Loucy (cell line): ENCODE measurements around the gene WARS2.

Source experiments
- H2AFZ ChIP-seq: fragments of 200-600 bp; sonication (generic); 2 replicates; pipeline ENCODE4 v1.6.0; 2016; ENCODE audit warnings: antibody characterized with exemption, mild to moderate bottlenecking, low read length, moderate library complexity
- H3F3A ChIP-seq: fragments of 200-600 bp; 2 replicates; pipeline ENCODE4 v1.6.0; 2016; ENCODE audit warnings: antibody characterized with exemption, low read depth, mild to moderate bottlenecking
- H3K27me3 ChIP-seq: fragments of 200-600 bp; sonication (generic); 2 replicates; pipeline ENCODE4 v1.6.1; 2014; ENCODE audit warnings: low read length, mild to moderate bottlenecking; ENCODE audit not compliant: insufficient read depth, poor library complexity, severe bottlenecking
- H3K36me3 ChIP-seq: fragments of 200-600 bp; sonication (generic); 2 replicates; pipeline ENCODE4 v1.6.1; 2016; ENCODE audit warnings: low read length; ENCODE audit not compliant: insufficient read depth
- H3K4me1 ChIP-seq: fragments of 200-600 bp; sonication (generic); 2 replicates; pipeline ENCODE4 v1.5.1; 2014; ENCODE audit warnings: low read length, mild to moderate bottlenecking; ENCODE audit not compliant: insufficient read depth, poor library complexity, severe bottlenecking
- H3K4me2 ChIP-seq: fragments of 200-600 bp; sonication (generic); 2 replicates; pipeline ENCODE4 v1.6.0; 2014; ENCODE audit warnings: antibody characterized with exemption, low read length, low read depth, mild to moderate bottlenecking; ENCODE audit not compliant: poor library complexity, severe bottlenecking
- H3K4me3 ChIP-seq: fragments of 200-600 bp; sonication (generic); 2 replicates; pipeline ENCODE4 v1.5.1; 2014; ENCODE audit warnings: low read length, mild to moderate bottlenecking, mixed read lengths; ENCODE audit not compliant: poor library complexity, severe bottlenecking
- H3K79me2 ChIP-seq: fragments of 200-600 bp; sonication (generic); 2 replicates; pipeline ENCODE4 v1.6.1; 2014; ENCODE audit warnings: low read length; ENCODE audit not compliant: insufficient read depth
- H3K9ac ChIP-seq: fragments of 200-600 bp; sonication (generic); 2 replicates; pipeline ENCODE4 v1.6.0; 2014; ENCODE audit warnings: mild to moderate bottlenecking, low read depth, low read length, moderate library complexity; ENCODE audit not compliant: poor library complexity, severe bottlenecking
- H3K9me2 ChIP-seq: fragments of 200-600 bp; sonication (generic); replicated peaks from 2 replicates; pipeline ENCODE4 v1.6.1; 2016; ENCODE audit warnings: low read depth, low read length, mixed read lengths
- H3K9me3 ChIP-seq: fragments of 200-600 bp; sonication (generic); 2 replicates; pipeline ENCODE4 v1.6.1; 2014; ENCODE audit warnings: mild to moderate bottlenecking, antibody characterized with exemption, low read length, low read depth; ENCODE audit not compliant: insufficient read depth
- H4K20me1 ChIP-seq: fragments of 200-600 bp; sonication (generic); 2 replicates; pipeline ENCODE4 v1.6.0; 2014; ENCODE audit warnings: antibody characterized with exemption, low read length, mild to moderate bottlenecking; ENCODE audit not compliant: insufficient read depth, poor library complexity, severe bottlenecking
- EZH2phosphoT487 ChIP-seq: fragments of 200-600 bp; IDR thresholded peaks from 2 replicates; pipeline ENCODE4 v1.6.1; 2018; ENCODE audit warnings: antibody characterized with exemption, mild to moderate bottlenecking, moderate library complexity, borderline replicate concordance
- TF ChIP-seq, protein P1 (sequence below): fragments of 200-600 bp; sonication (generic); conservative IDR thresholded peaks from 2 replicates; pipeline ENCODE4 v1.5.1; 2014; ENCODE audit warnings: mild to moderate bottlenecking, antibody characterized with exemption, low read length

The WARS2 gene

GRCh38 chr1:119002028-119002686, 138.3 kb downstream of the WARS2 start:
- Histone ChIP-seq H3K4me3 (no peak overlapping the region), H3K4me2 (no peak overlapping the region)

GRCh38 chr1:119001181-119002027, 139.0 kb downstream of the WARS2 start:
- Histone ChIP-seq H3K9ac (no peak overlapping the region), H3K36me3 (no peaks in the 10 kb centered on the region), H4K20me1 (no peaks in the 10 kb centered on the region), H3K79me2 (no peaks in the 10 kb centered on the region), H3K4me3 (no peak overlapping the region), H3K4me1 (no peaks in the 10 kb centered on the region), H3K27me3 (peaks cover 25% of the 10 kb centered on the region), H3K9me3 (no peaks in the 10 kb centered on the region), H3F3A (no peaks in the 10 kb centered on the region), H3K4me2 (peak overlapping the region; percentile 57), H2AFZ (no peak overlapping the region; the same call in 1 of the 2 replicates), H3K9me2 (no peaks in the 10 kb centered on the region)
- TF ChIP-seq EZH2phosphoT487 = no peak
- TF ChIP-seq, protein P1, sequence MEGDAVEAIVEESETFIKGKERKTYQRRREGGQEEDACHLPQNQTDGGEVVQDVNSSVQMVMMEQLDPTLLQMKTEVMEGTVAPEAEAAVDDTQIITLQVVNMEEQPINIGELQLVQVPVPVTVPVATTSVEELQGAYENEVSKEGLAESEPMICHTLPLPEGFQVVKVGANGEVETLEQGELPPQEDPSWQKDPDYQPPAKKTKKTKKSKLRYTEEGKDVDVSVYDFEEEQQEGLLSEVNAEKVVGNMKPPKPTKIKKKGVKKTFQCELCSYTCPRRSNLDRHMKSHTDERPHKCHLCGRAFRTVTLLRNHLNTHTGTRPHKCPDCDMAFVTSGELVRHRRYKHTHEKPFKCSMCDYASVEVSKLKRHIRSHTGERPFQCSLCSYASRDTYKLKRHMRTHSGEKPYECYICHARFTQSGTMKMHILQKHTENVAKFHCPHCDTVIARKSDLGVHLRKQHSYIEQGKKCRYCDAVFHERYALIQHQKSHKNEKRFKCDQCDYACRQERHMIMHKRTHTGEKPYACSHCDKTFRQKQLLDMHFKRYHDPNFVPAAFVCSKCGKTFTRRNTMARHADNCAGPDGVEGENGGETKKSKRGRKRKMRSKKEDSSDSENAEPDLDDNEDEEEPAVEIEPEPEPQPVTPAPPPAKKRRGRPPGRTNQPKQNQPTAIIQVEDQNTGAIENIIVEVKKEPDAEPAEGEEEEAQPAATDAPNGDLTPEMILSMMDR = no peak

More at GRCh38 chr1:119002028-119002686, 138.3 kb downstream of the WARS2 start:
- Histone ChIP-seq H4K20me1 (no peaks in the 10 kb centered on the region), H3F3A (no peaks in the 10 kb centered on the region), H3K27me3 (peaks cover 25% of the 10 kb centered on the region), H3K9ac (no peak overlapping the region), H3K9me3 (no peaks in the 10 kb centered on the region), H3K79me2 (no peaks in the 10 kb centered on the region), H3K4me1 (no peaks in the 10 kb centered on the region), H2AFZ (no peak overlapping the region), H3K9me2 (no peaks in the 10 kb centered on the region), H3K36me3 (no peaks in the 10 kb centered on the region)
- TF ChIP-seq, protein P1 = no peak
- TF ChIP-seq EZH2phosphoT487 = no peak

DNA sequence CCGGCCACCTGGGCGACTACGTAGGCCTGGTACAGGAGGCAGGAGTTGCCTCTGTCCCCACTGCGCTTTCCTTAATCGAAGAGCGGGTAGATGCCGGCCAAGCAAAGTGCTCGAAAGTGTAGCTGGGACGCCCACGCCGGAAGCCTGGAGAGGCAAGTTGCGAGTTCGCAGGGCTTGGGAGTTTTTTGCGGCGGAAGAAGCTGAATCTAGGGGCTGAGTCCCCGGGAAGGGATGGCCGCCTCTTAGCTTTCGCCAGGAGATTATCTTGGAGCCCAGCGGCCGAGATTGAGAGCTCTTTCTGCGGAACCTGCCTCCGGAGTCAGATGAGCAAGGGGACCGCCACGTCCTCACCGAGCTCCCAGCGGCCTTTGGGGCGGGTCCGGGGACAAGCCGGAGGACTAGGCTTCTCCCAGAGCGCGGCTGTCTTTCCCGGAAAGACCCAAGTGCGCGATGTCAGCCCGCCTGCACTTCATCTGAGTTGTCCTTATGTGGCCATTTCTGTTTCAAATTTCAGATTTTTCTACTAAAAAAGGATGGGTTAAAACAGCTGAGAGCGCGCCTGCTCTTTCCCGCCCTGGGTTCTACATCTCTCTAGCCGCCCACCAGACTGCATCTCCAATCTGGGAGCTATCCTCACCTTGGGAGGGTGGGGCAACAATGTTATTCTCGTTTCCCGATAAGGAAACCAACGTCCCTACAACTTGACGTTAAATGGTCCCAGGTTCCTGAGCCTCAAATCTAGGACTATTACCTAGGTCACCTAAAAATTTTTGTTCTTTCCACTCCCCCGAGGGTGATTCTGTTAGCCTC, 139.9 kb downstream of the WARS2 start:
- Histone ChIP-seq H3K9me3 (no peaks in the 10 kb centered on the region), H3K9me2 (no peaks in the 10 kb centered on the region), H3K9ac (no peak overlapping the region), H4K20me1 (no peaks in the 10 kb centered on the region), H3K4me3 (peak overlapping the region; percentile 31), H3K79me2 (no peaks in the 10 kb centered on the region), H3K4me2 (peak overlapping the region; percentile 57), H3K36me3 (no peaks in the 10 kb centered on the region), H3K27me3 (peaks cover 25% of the 10 kb centered on the region), H3F3A (no peaks in the 10 kb centered on the region), H2AFZ (peak overlapping the region; percentile 15; the same call in 1 of the 2 replicates), H3K4me1 (no peaks in the 10 kb centered on the region)
- TF ChIP-seq, protein P1 = no peak
- no peak for TF ChIP-seq EZH2phosphoT487
